GM12878 (cell line): Measurements from ENCODE around the gene ADAMTS5. TPM values are rescaled to one million over a fixed set of nuclear protein-coding genes. Genes with fewer than 3 reads are reported as not detected.

Experiments
- ATAC-seq: fragments of 200-7000 bp; cut with Tn5 transposase; 3 replicates; pipeline ENCODE4 v1.9.1; 2020; ENCODE audit warnings: mild to moderate bottlenecking, moderate library complexity
- BruUV-seq: library from RNA; stranded (reverse); fragments of 400-500 nt; replicated peaks from 2 replicates; lab custom pipeline; 2021; lab: Mats Ljungman, UMichigan
- CTCF ChIA-PET: fragments of 300-600 bp; sonication (Branson Sonifier 250); formaldehyde crosslinking; extraction: SDS; loops from one replicate; lab custom pipeline; 2021; ENCODE audit warnings: inconsistent platforms; lab: Yijun Ruan, JAX
- POLR2A ChIA-PET: fragments of 350-600 bp; formaldehyde crosslinking; extraction: SDS; loops from one replicate; lab custom pipeline; 2021; ENCODE audit warnings: inconsistent platforms; lab: Charles Lee
- RAD21 ChIA-PET: fragments of 300-600 bp; sonication (Branson Sonifier 250); formaldehyde crosslinking; loops from one replicate; lab custom pipeline; 2023; ENCODE audit warnings: antibody characterized with exemption; ENCODE audit not compliant: unreplicated experiment; lab: Charles Lee
- SMC1A ChIA-PET: fragments of 300-600 bp; sonication (Branson Sonifier 250); formaldehyde crosslinking; loops from one replicate; lab custom pipeline; 2023; ENCODE audit not compliant: unreplicated experiment, uncharacterized antibody; lab: Charles Lee
- DNase-seq: peaks from one replicate; pipeline ENCODE4 v3.0.0-alpha.2; 2011; ENCODE audit warnings: low read depth, low spot score
- FAIRE-seq: peaks from 3 replicates; lab custom pipeline; 2011; peaks lifted over from hg19 to GRCh38; lab: Jason Lieb, UNC
- H2AFZ ChIP-seq: 2 replicates; pipeline ENCODE4 v1.6.0; 2011; ENCODE audit warnings: low read depth, low read length, control low read depth; ENCODE audit not compliant: control insufficient read depth
- H3K27ac ChIP-seq: 2 replicates; pipeline ENCODE4 v1.5.1; 2011; ENCODE audit warnings: control low read depth; ENCODE audit not compliant: control insufficient read depth, insufficient read depth
- H3K27me3 ChIP-seq, 2 experiments: replicated peaks in 1 of 2; 2 replicates each; pipeline versions ENCODE4 v1.6.0 to v1.6.1; 2011; ENCODE audit warnings: low read length in 1 of 2; ENCODE audit not compliant: control insufficient read depth in 2 of 2, insufficient read depth in 2 of 2
- H3K36me3 ChIP-seq, 2 experiments: 2 replicates each; pipeline ENCODE4 v1.5.1; 2011; ENCODE audit warnings: low read length in 1 of 2; ENCODE audit not compliant: control insufficient read depth in 2 of 2, insufficient read depth in 2 of 2
- H3K4me1 ChIP-seq: 2 replicates; pipeline ENCODE4 v1.6.1; 2011; ENCODE audit warnings: mild to moderate bottlenecking, low read length, moderate library complexity, mixed read lengths; ENCODE audit not compliant: control insufficient read depth, insufficient read depth
- H3K4me2 ChIP-seq: 2 replicates; pipeline ENCODE4 v1.6.0; 2011; ENCODE audit warnings: control low read depth; ENCODE audit not compliant: control insufficient read depth, insufficient read depth
- H3K4me3 ChIP-seq: fragments of 200-600 bp; sonication (generic); 2 replicates; pipeline ENCODE4 v1.5.1; 2016
- H3K79me2 ChIP-seq: 2 replicates; pipeline ENCODE4 v1.6.0; 2011; ENCODE audit warnings: low read length; ENCODE audit not compliant: control insufficient read depth, insufficient read depth
- H3K9ac ChIP-seq: 2 replicates; pipeline ENCODE4 v1.8.0; 2011; ENCODE audit warnings: low read length, control low read depth, mixed read lengths; ENCODE audit not compliant: control insufficient read depth, insufficient read depth
- H3K9me3 ChIP-seq: replicated peaks from 3 replicates; pipeline ENCODE4 v1.5.1; 2011; ENCODE audit warnings: mild to moderate bottlenecking, low read length; ENCODE audit not compliant: control insufficient read depth, insufficient read depth
- H4K20me1 ChIP-seq: 2 replicates; pipeline ENCODE4 v1.6.0; 2011; ENCODE audit not compliant: control insufficient read depth, insufficient read depth
- ASH2L ChIP-seq: fragments of 300-600, 200-600 bp; sonication (generic); IDR thresholded peaks from 2 replicates; pipeline ENCODE4 v1.6.1; 2017; ENCODE audit warnings: low read depth, mild to moderate bottlenecking, borderline replicate concordance
- CBX5 ChIP-seq: sonication (generic); IDR thresholded peaks from 2 replicates; pipeline ENCODE4 v1.6.1; 2016; ENCODE audit warnings: low read depth, moderate library complexity, mild to moderate bottlenecking, inconsistent platforms
- JUND ChIP-seq: IDR thresholded peaks from 2 replicates; pipeline ENCODE4 v1.6.1; 2012; ENCODE audit warnings: low read depth, mild to moderate bottlenecking, low read length, improper control_type of control experiment, moderate library complexity
- MEF2B ChIP-seq: fragments of 450-650 bp; IDR thresholded peaks from 2 replicates; pipeline ENCODE4 v1.6.1; 2018; ENCODE audit warnings: mild to moderate bottlenecking, moderate library complexity; ENCODE audit not compliant: partially characterized antibody, poor library complexity, severe bottlenecking
- MXI1 ChIP-seq: fragments of 150-350 bp; IDR thresholded peaks from 2 replicates; pipeline ENCODE4 v1.6.1; 2011; ENCODE audit warnings: low read depth, mild to moderate bottlenecking, inconsistent platforms, low read length, improper control_type of control experiment
- NR2C1 ChIP-seq: fragments of 450-650 bp; IDR thresholded peaks from 2 replicates; pipeline ENCODE4 v1.6.1; 2017; ENCODE audit warnings: antibody characterized with exemption, mild to moderate bottlenecking, moderate library complexity
- RAD21 ChIP-seq: IDR thresholded peaks from 2 replicates; pipeline ENCODE4 v1.6.1; 2011; ENCODE audit warnings: mild to moderate bottlenecking, low read depth, low read length, moderate library complexity; ENCODE audit not compliant: insufficient read depth
- RAD51 ChIP-seq: fragments of 450-650 bp; IDR thresholded peaks from 2 replicates; pipeline ENCODE4 v1.6.1; 2016; ENCODE audit warnings: moderate library complexity, mild to moderate bottlenecking, inconsistent platforms
- RCOR1 ChIP-seq: conservative IDR thresholded peaks from 2 replicates; pipeline ENCODE4 v1.6.1; 2012; ENCODE audit warnings: low read depth, low read length, improper control_type of control experiment
- RUNX3 ChIP-seq: IDR thresholded peaks from 2 replicates; pipeline ENCODE4 v1.6.1; 2012; ENCODE audit warnings: low read length, inconsistent platforms
- SIN3A ChIP-seq: IDR thresholded peaks from 2 replicates; pipeline ENCODE4 v1.6.1; 2012; ENCODE audit warnings: low read depth, low read length, improper control_type of control experiment
- TBL1XR1 ChIP-seq: IDR thresholded peaks from 2 replicates; pipeline ENCODE4 v1.6.1; 2012; ENCODE audit warnings: low read depth, low read length, improper control_type of control experiment
- TCF12 ChIP-seq: IDR thresholded peaks from 2 replicates; pipeline ENCODE4 v1.6.1; 2011; ENCODE audit warnings: low read depth, mild to moderate bottlenecking, low read length
- TCF7 ChIP-seq: IDR thresholded peaks from 2 replicates; pipeline ENCODE4 v1.6.1; 2014; ENCODE audit warnings: antibody characterized with exemption, borderline replicate concordance
- WGBS: methylation state at CpG from one replicate; pipeline ENCODE4 v1.1.6; 2016; ENCODE audit warnings: low lambda C conversion rate; ENCODE audit not compliant: insufficient replicate concordance, insufficient coverage; ENCODE audit errors: missing lambda C conversion rate; 5-methylcytosine and 5-hydroxymethylcytosine counted together
- in situ Hi-C: fragments of 300-500 bp; cut with MboI; formaldehyde crosslinking; loops from 9 replicates; pipeline ENCODE4 v1.14.3; 2018; ENCODE audit warnings: mixed read lengths
- intact Hi-C: fragments of 100-400 bp; cut with micrococcal nuclease; formaldehyde crosslinking; loops from one replicate; pipeline ENCODE4 v1.14.2; 2022; ENCODE audit not compliant: unreplicated experiment
- polyA plus RNA-seq, 11 experiments: library from polyadenylated mRNA; depleted of rRNA in 4 of 11; unstranded in 6 of 11; stranded (reverse) in 5 of 11; fragments of >200 nt; fragmentation: Nextera tagmentation in 4 of 11; fragmentation: Illumina TruSeq in 1 of 11; extraction: Ambion mirVana in 4 of 11; extraction: Trizol in 1 of 11; gene quantifications; 1 replicate in 1 of 11; 2 replicates in 10 of 11; pipeline versions ENCODE4 v1.2.1 to v1.2.3, GENCODE V29; 2011 to 2016; ENCODE audit warnings: inconsistent platforms in 2 of 11, missing spikeins in 2 of 11, low read depth in 1 of 11
- total RNA-seq, 4 experiments: library from RNA; depleted of rRNA in 3 of 4; stranded (reverse); fragments of >200 nt in 3 of 4; fragmentation: Illumina TruSeq in 1 of 4; extraction: Trizol in 1 of 4; gene quantifications; 2 replicates each; pipeline versions ENCODE4 v1.2.1 to v1.2.3, GENCODE V29; 2013 to 2021
- TF ChIP-seq, protein P1 (sequence below): IDR thresholded peaks from 2 replicates; pipeline ENCODE4 v1.6.1; 2012; ENCODE audit warnings: low read depth, low read length, improper control_type of control experiment
- TF ChIP-seq, protein P2 (sequence below): fragments of 450-650 bp; formaldehyde crosslinking; IDR thresholded peaks from 2 replicates; pipeline ENCODE4 v1.4.0; 2020; ENCODE audit warnings: mild to moderate bottlenecking, moderate library complexity

The ADAMTS5 gene
- total and polyA plus RNA-seq, 10 of the 15 experiments (the other 5 are each of a cell fraction or from before 2014, with no cell fraction given) = not detected

DNA sequence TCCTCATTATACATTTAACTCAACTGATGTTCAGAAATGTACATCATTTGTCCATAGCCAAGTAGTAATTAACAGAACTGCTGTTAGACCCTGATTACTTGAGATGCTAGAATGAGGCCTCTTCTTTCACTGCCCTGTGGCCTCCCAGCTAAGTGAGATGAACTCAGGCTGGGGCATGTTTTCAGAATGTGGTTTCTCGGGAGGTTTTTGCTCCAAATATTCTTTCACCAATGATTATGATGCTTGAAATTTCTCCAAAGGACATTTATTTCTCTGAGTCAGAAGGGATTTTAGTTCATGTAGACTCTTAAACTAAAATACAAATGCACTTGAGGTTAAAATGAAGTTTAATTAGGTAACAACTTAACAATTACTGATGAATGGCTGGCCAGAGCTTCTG lies 34.6 kb upstream of the ADAMTS5 start:
- Histone ChIP-seq H3K79me2 (no peaks in the 10 kb centered on the region), H3K27me3 (no peaks in the 10 kb centered on the region), H3K4me2 (no peak overlapping the region), H4K20me1 (no peaks in the 10 kb centered on the region), H3K27ac (no peak overlapping the region), H3K9me3 (no peaks in the 10 kb centered on the region), H3K4me1 (no peaks in the 10 kb centered on the region), H3K9ac (no peak overlapping the region), H3K4me3 (no peak overlapping the region), H2AFZ (no peak overlapping the region), H3K36me3 (no peaks in the 10 kb centered on the region)
- intact Hi-C loops (no loop called here), in situ Hi-C loops (no loop called here)
- WGBS = 0% methylated on average over 1 of the region's 1 CpG
- BruUV-seq = no TSS peak
- DNase-seq (no peak), FAIRE-seq (no peak), ATAC-seq (no peak)
- ChIA-PET SMC1A (no interaction called here), RAD21 (no interaction called here), POLR2A (no interaction called here), CTCF (no interaction called here)
- TF ChIP-seq RCOR1 = no peak
- TF ChIP-seq, protein P1, sequence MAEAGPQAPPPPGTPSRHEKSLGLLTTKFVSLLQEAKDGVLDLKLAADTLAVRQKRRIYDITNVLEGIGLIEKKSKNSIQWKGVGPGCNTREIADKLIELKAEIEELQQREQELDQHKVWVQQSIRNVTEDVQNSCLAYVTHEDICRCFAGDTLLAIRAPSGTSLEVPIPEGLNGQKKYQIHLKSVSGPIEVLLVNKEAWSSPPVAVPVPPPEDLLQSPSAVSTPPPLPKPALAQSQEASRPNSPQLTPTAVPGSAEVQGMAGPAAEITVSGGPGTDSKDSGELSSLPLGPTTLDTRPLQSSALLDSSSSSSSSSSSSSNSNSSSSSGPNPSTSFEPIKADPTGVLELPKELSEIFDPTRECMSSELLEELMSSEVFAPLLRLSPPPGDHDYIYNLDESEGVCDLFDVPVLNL = no peak
- no peak for TF ChIP-seq SIN3A
- no peak for TF ChIP-seq RAD21
- TF ChIP-seq TCF7 = no peak
- no peak for TF ChIP-seq ASH2L
- no peak for TF ChIP-seq TCF12
- no peak for TF ChIP-seq JUND
- TF ChIP-seq RAD51 = no peak
- TF ChIP-seq CBX5 = no peak
- no peak for TF ChIP-seq TBL1XR1
- TF ChIP-seq RUNX3 = no peak
- TF ChIP-seq, protein P2, sequence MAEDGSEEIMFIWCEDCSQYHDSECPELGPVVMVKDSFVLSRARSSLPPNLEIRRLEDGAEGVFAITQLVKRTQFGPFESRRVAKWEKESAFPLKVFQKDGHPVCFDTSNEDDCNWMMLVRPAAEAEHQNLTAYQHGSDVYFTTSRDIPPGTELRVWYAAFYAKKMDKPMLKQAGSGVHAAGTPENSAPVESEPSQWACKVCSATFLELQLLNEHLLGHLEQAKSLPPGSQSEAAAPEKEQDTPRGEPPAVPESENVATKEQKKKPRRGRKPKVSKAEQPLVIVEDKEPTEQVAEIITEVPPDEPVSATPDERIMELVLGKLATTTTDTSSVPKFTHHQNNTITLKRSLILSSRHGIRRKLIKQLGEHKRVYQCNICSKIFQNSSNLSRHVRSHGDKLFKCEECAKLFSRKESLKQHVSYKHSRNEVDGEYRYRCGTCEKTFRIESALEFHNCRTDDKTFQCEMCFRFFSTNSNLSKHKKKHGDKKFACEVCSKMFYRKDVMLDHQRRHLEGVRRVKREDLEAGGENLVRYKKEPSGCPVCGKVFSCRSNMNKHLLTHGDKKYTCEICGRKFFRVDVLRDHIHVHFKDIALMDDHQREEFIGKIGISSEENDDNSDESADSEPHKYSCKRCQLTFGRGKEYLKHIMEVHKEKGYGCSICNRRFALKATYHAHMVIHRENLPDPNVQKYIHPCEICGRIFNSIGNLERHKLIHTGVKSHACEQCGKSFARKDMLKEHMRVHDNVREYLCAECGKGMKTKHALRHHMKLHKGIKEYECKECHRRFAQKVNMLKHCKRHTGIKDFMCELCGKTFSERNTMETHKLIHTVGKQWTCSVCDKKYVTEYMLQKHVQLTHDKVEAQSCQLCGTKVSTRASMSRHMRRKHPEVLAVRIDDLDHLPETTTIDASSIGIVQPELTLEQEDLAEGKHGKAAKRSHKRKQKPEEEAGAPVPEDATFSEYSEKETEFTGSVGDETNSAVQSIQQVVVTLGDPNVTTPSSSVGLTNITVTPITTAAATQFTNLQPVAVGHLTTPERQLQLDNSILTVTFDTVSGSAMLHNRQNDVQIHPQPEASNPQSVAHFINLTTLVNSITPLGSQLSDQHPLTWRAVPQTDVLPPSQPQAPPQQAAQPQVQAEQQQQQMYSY (CRISPR knock-in tag) = no peak
- no peak for TF ChIP-seq MXI1
- no peak for TF ChIP-seq MEF2B
- TF ChIP-seq NR2C1 = no peak
